ENCODE measurements around the gene TMEM151B.

GRCh38 chr6:44270526-44271405, 516 bp downstream of the TMEM151B start:
- TF ChIP-seq POLR2A (IDR thresholded peaks at IDR 0.05) (no peak), CTCF (IDR thresholded peaks at IDR 0.05) (no peak), POLR2AphosphoS5 (IDR thresholded peaks at IDR 0.05) (no peak), EP300 (IDR thresholded peaks at IDR 0.05; ENCODE audit: low read depth) (no peak)

Measured in transverse colon (tissue), 4 donors.